ENCODE data around the gene VAPA.

DNA sequence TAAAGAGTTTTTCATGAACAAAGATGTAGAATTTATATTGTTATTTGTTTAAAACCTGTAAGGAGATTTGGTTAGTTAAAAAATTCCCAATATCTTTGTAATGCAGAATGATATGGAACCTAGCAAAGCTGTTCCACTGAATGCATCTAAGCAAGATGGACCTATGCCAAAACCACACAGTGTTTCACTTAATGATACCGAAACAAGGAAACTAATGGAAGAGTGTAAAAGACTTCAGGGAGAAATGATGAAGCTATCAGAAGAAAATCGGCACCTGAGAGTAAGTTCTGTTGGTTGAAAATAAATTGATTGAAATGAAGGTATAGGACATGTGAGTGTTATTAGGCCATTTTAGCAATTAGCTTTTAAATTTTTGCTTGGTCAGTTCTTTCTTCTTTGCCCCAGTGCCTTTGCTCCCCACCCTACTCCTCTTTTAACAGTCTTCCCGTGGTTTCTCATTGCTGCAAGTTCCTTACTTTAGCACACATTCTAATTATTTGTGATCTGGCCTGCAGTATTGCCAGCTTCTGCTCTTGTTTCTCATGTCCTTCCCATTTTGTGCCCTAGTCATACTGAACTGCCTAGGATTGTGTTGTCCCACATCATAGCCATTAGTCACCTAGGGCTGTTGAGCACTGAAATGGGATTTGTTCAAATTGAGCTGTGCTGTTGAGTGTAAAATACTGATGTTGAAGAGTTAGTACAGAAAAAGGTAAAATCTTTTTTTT lies 36.6 kb downstream of the VAPA start:
- TF ChIP-seq CTCF (IDR thresholded peaks at IDR 0.05) (no peak), TAF1 (IDR thresholded peaks at IDR 0.05; ENCODE audit: borderline replicate concordance, low read depth, low read length) (no peak), EZH2phosphoT487 (IDR thresholded peaks at IDR 0.05; ENCODE audit: borderline replicate concordance, low read depth) (no peak), EP300 (IDR thresholded peaks at IDR 0.05; ENCODE audit: borderline replicate concordance in 1 of 2, low read depth in 1 of 2, low read length in 1 of 2) (no peak), JUND (IDR thresholded peaks at IDR 0.05) (no peak), POLR2AphosphoS5 (IDR thresholded peaks at IDR 0.05; ENCODE audit: low read depth, low read length) (no peak), MAX (IDR thresholded peaks at IDR 0.05; ENCODE audit: low read depth) (no peak), RXRA (IDR thresholded peaks at IDR 0.05; ENCODE audit: borderline replicate concordance, low read depth) (no peak), FOXM1 (IDR thresholded peaks at IDR 0.05; ENCODE audit: low read depth) (no peak), NFIC (IDR thresholded peaks at IDR 0.05; ENCODE audit: borderline replicate concordance) (no peak), RCOR1 (IDR thresholded peaks at IDR 0.05; ENCODE audit: low read length) (no peak), TEAD4 (IDR thresholded peaks at IDR 0.05; ENCODE audit: borderline replicate concordance, insufficient read depth) (no peak), ZBTB33 (IDR thresholded peaks at IDR 0.05; ENCODE audit: borderline replicate concordance, low read depth) (no peak)
- TF ChIP-seq, protein P1, sequence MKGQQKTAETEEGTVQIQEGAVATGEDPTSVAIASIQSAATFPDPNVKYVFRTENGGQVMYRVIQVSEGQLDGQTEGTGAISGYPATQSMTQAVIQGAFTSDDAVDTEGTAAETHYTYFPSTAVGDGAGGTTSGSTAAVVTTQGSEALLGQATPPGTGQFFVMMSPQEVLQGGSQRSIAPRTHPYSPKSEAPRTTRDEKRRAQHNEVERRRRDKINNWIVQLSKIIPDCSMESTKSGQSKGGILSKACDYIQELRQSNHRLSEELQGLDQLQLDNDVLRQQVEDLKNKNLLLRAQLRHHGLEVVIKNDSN (IDR thresholded peaks at IDR 0.05; ENCODE audit: borderline replicate concordance, low read depth) = no peak

All from SK-N-SH (cell line).